Osteocyte (in vitro differentiated cells): ENCODE measurements around the gene SYTL2. TPM values are rescaled to one million over a fixed set of nuclear protein-coding genes. Genes with fewer than 3 reads are reported as not detected.

ENCODE experiments used
- DNase-seq: peaks from one replicate; pipeline ENCODE4 v3.0.0; 2021; ENCODE audit warnings: mixed read lengths; ENCODE audit not compliant: unreplicated experiment; ENCODE audit errors: extremely low spot score
- H3K27ac Mint-ChIP-seq: one replicate; pipeline ENCODE4 v1.8.0; 2021; ENCODE audit warnings: mild to moderate bottlenecking, mixed read lengths; ENCODE audit not compliant: unreplicated experiment
- H3K27me3 Mint-ChIP-seq: one replicate; pipeline ENCODE4 v1.8.0; 2021; ENCODE audit warnings: mixed read lengths; ENCODE audit not compliant: unreplicated experiment
- H3K36me3 Mint-ChIP-seq: one replicate; pipeline ENCODE4 v1.8.0; 2021; ENCODE audit warnings: mixed read lengths; ENCODE audit not compliant: unreplicated experiment
- H3K4me1 Mint-ChIP-seq: one replicate; pipeline ENCODE4 v1.8.0; 2021; ENCODE audit warnings: mixed read lengths; ENCODE audit not compliant: unreplicated experiment
- H3K4me3 Mint-ChIP-seq: one replicate; pipeline ENCODE4 v1.8.0; 2021; ENCODE audit warnings: mild to moderate bottlenecking, moderate library complexity, mixed read lengths; ENCODE audit not compliant: unreplicated experiment
- H3K9me3 Mint-ChIP-seq: one replicate; pipeline ENCODE4 v1.8.0; 2021; ENCODE audit warnings: mixed read lengths; ENCODE audit not compliant: unreplicated experiment
- total RNA-seq: library from RNA; stranded (reverse); gene quantifications from 2 replicates; pipeline ENCODE4 v1.2.1, GENCODE V29; 2021
- TF ChIP-seq, protein P1 (sequence below): fragments of 200-600 bp; sonication (generic); IDR thresholded peaks from 2 replicates; pipeline ENCODE4 v1.5.0; 2021; ENCODE audit warnings: antibody characterized with exemption, mild to moderate bottlenecking, moderate library complexity

SYTL2 gene
- total RNA-seq, 1 donor from 2014 or later, result 4.0 TPM

DNA sequence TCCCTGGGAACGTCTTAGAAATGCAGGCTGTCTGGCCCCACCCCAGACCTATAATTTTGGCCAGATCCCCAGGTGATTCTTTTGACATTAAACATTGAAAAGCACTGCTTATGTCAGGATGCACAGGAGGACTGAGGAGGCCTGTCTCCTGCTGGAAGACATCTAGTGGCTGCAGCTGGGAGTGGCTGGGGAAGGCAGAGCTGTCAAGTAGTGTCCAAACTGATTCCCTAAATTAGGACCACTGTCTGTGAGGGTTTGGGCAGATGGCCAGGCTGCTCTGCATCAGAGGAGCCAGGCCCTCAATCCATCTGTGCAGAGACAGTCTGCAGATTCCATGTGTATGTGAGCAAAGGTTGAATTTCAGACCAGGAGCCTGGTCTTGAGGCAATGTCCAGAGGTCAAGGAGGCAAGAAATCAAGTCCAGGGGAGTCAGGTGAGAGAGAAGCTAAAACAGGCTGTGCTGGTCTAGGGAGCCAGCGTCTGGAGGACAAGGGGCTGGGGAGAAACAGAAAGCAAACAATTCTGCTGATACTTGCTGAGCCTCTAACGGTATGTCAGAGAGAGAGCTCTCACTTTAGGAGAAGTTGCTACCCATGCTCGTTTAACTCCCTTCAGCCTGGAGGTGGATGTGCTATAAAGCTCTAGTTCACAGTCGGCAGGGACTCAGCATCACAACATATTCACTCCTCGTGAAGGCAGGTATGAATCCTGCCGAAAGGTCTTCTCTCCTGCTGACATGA is 15.3 kb upstream of the SYTL2 start:
- Mint-ChIP-seq H3K27ac (peak overlapping the region; percentile 60), H3K36me3 (no peaks in the 10 kb centered on the region), H3K4me1 (peaks cover 23% of the 10 kb centered on the region), H3K4me3 (no peak overlapping the region), H3K9me3 (no peaks in the 10 kb centered on the region), H3K27me3 (no peaks in the 10 kb centered on the region)
- TF ChIP-seq, protein P1, sequence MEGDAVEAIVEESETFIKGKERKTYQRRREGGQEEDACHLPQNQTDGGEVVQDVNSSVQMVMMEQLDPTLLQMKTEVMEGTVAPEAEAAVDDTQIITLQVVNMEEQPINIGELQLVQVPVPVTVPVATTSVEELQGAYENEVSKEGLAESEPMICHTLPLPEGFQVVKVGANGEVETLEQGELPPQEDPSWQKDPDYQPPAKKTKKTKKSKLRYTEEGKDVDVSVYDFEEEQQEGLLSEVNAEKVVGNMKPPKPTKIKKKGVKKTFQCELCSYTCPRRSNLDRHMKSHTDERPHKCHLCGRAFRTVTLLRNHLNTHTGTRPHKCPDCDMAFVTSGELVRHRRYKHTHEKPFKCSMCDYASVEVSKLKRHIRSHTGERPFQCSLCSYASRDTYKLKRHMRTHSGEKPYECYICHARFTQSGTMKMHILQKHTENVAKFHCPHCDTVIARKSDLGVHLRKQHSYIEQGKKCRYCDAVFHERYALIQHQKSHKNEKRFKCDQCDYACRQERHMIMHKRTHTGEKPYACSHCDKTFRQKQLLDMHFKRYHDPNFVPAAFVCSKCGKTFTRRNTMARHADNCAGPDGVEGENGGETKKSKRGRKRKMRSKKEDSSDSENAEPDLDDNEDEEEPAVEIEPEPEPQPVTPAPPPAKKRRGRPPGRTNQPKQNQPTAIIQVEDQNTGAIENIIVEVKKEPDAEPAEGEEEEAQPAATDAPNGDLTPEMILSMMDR, result peak; percentile 57
- DNase-seq, result no peak

DNA sequence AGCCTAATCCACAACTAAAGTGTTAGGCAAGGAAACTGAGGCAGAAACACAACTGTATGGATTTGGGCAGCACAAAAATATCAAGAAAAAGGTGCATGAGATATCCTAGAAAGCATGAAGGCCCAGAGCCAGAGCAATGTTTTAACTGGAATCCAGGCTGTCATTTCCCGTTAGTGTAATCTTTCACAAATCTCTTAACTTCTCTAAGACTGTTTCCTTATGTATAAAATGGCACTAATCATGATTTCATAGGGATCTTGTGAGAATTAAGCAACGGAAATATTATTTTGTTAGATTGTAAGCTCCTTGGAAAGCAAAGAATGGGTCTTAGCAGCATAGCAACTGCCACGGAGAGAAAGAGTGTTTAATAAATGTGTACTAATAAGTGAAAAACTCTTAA is 14.7 kb upstream of the SYTL2 start:
- Mint-ChIP-seq H3K4me3 (no peak overlapping the region), H3K27ac (no peak overlapping the region), H3K27me3 (no peaks in the 10 kb centered on the region), H3K4me1 (peaks cover 23% of the 10 kb centered on the region), H3K9me3 (no peaks in the 10 kb centered on the region), H3K36me3 (no peaks in the 10 kb centered on the region)
- TF ChIP-seq, protein P1, result no peak
- DNase-seq, result no peak

DNA sequence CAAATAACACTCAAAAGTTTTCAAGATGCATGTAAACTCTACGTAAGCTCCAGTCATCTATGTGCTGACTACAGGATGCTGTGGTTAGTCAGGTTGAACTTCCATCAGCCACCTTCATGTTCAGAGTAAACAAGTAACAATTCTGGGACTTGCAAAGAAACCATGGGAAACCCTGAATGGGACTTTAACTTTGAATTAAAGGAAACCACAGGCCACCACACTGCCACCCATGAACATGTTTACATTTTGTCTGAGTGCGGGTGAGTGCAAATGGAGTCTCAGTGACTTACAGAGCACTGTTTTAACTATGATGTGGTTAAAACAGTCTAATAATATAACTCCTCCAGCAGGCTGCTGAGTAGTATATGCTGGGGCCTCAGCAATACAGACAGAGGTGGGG is 12.9 kb upstream of the SYTL2 start:
- TF ChIP-seq, protein P1, result no peak
- Mint-ChIP-seq H3K4me3 (no peak overlapping the region), H3K27ac (no peak overlapping the region), H3K9me3 (no peaks in the 10 kb centered on the region), H3K27me3 (no peaks in the 10 kb centered on the region), H3K36me3 (no peaks in the 10 kb centered on the region), H3K4me1 (peaks cover 23% of the 10 kb centered on the region)
- no peak for DNase-seq

DNA sequence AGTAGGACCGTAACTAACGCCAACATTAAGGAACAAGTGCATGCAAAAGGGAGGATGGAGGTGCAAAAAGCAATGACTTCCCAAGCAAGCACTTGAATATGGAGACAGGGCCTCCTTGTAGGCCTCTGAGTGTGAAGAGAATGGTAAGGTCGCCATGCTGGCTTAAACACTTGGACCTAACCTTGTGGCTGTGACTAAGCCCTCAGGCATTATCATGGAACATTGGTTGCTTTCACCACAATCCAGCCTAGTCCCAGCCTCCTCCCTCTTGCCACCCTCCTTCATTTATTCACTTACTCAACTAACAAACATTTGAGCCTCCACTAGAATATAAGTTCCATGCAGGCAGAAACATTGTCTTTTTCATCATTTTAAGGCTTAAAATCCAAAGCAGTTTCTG is 11.9 kb upstream of the SYTL2 start:
- Mint-ChIP-seq H3K36me3 (no peaks in the 10 kb centered on the region), H3K9me3 (no peaks in the 10 kb centered on the region), H3K27me3 (no peaks in the 10 kb centered on the region), H3K27ac (no peak overlapping the region), H3K4me1 (peaks cover 13% of the 10 kb centered on the region), H3K4me3 (no peak overlapping the region)
- TF ChIP-seq, protein P1, result no peak
- no peak for DNase-seq

DNA sequence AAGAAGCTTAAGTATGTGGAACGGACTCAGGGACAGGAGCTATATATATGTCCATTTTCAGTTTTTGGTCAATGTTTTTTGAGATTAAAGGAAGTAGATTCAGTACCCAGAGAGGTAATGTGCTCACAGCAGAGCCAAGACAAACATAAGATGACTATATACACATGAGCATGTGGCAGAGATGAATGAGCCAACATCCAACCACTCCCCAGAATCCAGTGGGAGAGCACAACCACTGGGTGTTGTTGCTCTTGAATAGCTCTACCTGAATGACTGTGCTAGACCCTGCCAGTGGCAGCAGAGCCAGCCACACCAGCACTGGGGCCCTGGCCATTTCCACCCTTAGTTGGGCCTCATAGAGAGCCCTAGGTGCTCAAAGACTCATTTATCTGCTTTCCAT is 10.7 kb upstream of the SYTL2 start:
- H3K9me3 Mint-ChIP-seq, result no peaks in the 10 kb centered on the region
- H3K4me3 Mint-ChIP-seq, result no peak overlapping the region
- no peaks in the 10 kb centered on the region for H3K27me3 Mint-ChIP-seq
- H3K4me1 Mint-ChIP-seq, result peaks cover 4% of the 10 kb centered on the region
- TF ChIP-seq, protein P1, result no peak
- no peak overlapping the region for H3K27ac Mint-ChIP-seq
- DNase-seq, result no peak
- no peaks in the 10 kb centered on the region for H3K36me3 Mint-ChIP-seq
